ENCODE data around the gene GALNT17. TPM values are rescaled to one million over a fixed set of nuclear protein-coding genes. Genes with fewer than 3 reads are reported as not detected.

GALNT17 gene
- total and polyA plus RNA-seq, 12 donors = 15.1 to 87.0 (median 55.4) TPM

DNA sequence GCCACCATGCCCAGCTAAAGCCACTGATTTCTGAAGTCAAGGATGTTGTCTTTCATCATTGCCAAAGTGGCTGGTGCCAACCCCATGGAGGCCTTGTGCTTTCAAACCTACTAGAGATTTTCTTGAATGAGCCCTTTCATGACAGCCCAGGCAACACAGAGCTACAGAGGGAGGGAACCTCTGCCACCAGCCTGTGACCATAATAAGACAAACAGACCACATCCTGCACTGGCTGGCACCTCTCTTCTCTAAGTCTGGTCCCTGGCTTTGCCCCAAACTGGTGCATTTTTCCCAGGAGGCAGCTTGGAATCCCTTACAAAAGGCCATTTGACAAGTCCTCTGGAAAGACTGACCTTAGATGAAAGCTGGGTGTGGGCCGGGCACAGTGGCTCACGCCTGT lies 348.8 kb downstream of the GALNT17 start:
- intact Hi-C loops (cut with DNase I) = no loop called here
- Histone ChIP-seq H3K9me3 (no peaks in the 10 kb centered on the region), H3K4me1 (peaks cover 0 to 5% (median 0%) of the 10 kb centered on the region in 9 donors), H3K27ac (no peak overlapping the region), H3K4me3 (no peak overlapping the region), H3K27me3 (no peaks in the 10 kb centered on the region), H3K36me3 (no peaks in the 10 kb centered on the region)
- DNase-seq = no peak
- no peak for ATAC-seq
- no peak for TF ChIP-seq CTCF (IDR thresholded peaks at IDR 0.05)
- WGBS, 2 donors = 86 to 97% methylated on average over 2 of the region's 2 CpGs

GRCh38 chr7:71482284-71482683 lies 350.3 kb downstream of the GALNT17 start:
- H3K4me1 ChIP-seq = peaks cover 0 to 5% (median 0%) of the 10 kb centered on the region in 9 donors
- no peak overlapping the region for H3K27ac ChIP-seq
- no peaks in the 10 kb centered on the region for H3K27me3 ChIP-seq
- ATAC-seq = no peak
- WGBS, 2 donors = 90 to 91% methylated on average over 6 of the region's 6 CpGs
- no peaks in the 10 kb centered on the region for H3K9me3 ChIP-seq
- H3K4me3 ChIP-seq = no peak overlapping the region
- no peak for TF ChIP-seq CTCF (IDR thresholded peaks at IDR 0.05)
- intact Hi-C loops (cut with DNase I) = no loop called here
- H3K36me3 ChIP-seq = no peaks in the 10 kb centered on the region
- no peak for DNase-seq

- ATAC-seq (no peak), DNase-seq (no peak)
- no peaks in the 10 kb centered on the region for H3K36me3 ChIP-seq
- H3K4me1 ChIP-seq = peaks cover 0 to 5% (median 0%) of the 10 kb centered on the region in 9 donors
- intact Hi-C loops (cut with DNase I) = no loop called here
- H3K4me3 ChIP-seq = no peak overlapping the region
- no peak overlapping the region for H3K27ac ChIP-seq
- TF ChIP-seq CTCF (IDR thresholded peaks at IDR 0.05) = no peak
- no peaks in the 10 kb centered on the region for H3K9me3 ChIP-seq
- H3K27me3 ChIP-seq = no peaks in the 10 kb centered on the region
- 87 to 94% methylated on average over 3 of the region's 3 CpGs for WGBS, 2 donors
Observed at GRCh38 chr7:71484380-71484779, 352.4 kb downstream of the GALNT17 start.

DNA sequence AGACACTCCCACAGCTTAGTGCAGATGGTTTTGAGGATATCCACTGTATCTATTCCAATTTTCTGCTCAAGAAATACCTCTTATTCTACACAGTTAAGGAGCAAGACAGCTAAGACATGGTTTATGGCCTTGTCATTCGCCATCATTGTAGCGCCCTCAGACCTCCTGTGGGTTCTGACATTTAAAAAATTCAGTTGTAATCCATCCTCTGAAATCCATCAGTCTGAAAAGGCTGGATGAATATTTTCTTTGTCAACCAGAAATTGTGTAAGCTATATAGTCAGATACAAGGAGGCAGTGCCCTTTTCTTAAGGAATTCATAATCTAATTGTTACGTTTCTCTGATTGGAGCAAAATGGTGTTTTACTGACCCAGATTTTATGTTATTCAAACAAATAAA lies 353.6 kb downstream of the GALNT17 start:
- no peak for TF ChIP-seq CTCF (IDR thresholded peaks at IDR 0.05)
- Histone ChIP-seq H3K27ac (no peak overlapping the region), H3K36me3 (no peaks in the 10 kb centered on the region), H3K4me3 (no peak overlapping the region), H3K4me1 (peaks cover 0 to 5% (median 0%) of the 10 kb centered on the region in 9 donors), H3K9me3 (no peaks in the 10 kb centered on the region), H3K27me3 (no peaks in the 10 kb centered on the region)
- ATAC-seq (no peak), DNase-seq (no peak)
- intact Hi-C loops (cut with DNase I) = no loop called here
- WGBS, 2 donors = 92 to 93% methylated on average over 3 of the region's 3 CpGs
